DMS114 treated with DMSO at 0.1 percent for 48 hours (cell line): ENCODE data around the gene CACNA1B.
"Not testable (repeated sequence)": the region's sequence is repeated elsewhere in the genome, so short reads cannot be mapped to it uniquely, and the experiment has no call there.

Source experiments
- DNase-seq: peaks from one replicate; lab custom pipeline; 2025; ENCODE audit not compliant: unreplicated experiment; lab: John Stamatoyannopoulos, UW

Gene CACNA1B

DNA sequence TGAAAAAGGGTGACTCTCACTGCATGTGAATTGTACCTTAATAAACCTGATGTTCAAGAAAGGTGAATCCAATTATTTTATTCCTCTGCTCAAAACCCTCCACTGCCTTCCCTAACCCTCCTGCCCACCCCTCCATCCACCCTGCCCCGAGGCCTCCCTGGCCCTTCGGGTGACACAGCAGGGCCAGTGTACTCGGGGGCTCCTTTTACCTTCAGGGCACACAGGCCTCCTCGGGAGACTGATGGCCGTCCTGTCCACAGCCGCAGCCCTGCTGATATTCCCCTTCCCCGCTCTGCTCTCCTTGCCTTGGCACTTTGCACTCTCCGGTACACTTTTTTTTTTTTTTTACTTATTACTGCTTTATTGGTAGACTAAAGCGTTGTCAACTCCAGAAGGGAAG, 234.0 kb downstream of the CACNA1B start:
- no peak for DNase-seq

DNA sequence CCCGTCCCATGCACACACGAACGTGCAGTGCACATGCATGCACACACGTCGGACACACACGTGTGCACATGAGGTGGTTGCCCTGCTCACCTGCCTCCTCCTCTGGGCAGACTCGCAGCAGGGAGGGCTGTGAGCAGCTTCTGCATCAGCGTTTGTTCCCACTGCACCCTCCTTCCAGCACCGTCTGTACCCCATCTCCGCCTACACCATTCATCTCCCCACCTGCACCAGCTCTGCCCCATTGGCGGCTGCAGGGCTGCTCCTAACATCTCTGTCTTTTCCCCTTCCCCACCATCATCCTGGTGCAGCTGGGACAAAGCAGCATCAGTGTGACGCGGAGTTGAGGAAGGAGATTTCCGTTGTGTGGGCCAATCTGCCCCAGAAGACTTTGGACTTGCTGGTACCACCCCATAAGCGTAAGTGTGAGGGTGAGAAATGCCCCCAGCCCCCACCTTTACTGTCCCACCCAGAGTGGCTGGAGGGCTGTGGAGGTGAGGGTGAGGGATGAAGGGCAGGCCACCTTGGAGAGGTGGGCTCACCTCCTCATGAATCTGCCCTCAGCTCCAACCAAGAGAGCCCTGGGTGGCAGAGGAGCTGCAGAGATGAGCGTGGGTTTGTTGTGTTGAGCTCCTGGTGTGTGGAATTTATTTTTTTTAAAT, 234.6 kb downstream of the CACNA1B start:
- DNase-seq = no peak

DNA sequence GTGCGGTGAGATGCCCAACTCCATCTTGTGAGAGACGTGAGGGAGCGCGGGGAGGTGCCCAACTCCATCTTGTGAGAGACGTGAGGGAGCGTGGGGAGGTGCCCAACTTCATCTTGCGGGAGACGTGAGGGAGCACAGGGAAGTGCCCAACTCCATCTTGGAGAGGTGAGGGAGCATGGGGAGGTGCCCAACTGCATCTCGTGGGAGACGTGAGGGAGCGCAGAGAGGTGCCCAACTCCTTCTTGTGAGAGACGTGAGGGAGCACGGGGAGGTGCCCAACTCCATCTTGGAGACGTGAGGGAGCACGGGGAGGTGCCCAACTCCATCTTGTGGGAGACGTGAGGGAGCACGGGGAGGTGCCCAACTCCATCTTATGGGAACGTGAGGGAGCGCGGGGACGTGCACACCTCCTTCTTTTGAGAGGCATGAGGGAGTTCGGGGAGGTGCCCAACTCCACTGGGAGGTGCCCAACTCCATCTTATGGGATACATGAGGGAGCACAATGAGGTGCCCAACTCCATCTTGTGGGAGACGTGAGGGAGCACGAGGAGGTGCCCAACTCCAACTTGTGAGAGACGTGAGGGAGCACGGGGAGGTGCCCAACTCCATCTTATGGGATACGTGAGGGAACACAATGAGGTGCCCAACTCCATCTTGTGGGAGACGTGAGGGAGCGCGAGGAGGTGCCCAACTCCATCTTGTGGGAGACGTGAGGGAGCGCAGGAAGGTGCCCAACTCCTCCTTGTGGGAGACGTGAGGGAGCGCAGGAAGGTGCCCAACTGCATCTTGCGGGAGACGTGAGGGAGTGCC, 235.4 kb downstream of the CACNA1B start:
- no peak for DNase-seq

DNA sequence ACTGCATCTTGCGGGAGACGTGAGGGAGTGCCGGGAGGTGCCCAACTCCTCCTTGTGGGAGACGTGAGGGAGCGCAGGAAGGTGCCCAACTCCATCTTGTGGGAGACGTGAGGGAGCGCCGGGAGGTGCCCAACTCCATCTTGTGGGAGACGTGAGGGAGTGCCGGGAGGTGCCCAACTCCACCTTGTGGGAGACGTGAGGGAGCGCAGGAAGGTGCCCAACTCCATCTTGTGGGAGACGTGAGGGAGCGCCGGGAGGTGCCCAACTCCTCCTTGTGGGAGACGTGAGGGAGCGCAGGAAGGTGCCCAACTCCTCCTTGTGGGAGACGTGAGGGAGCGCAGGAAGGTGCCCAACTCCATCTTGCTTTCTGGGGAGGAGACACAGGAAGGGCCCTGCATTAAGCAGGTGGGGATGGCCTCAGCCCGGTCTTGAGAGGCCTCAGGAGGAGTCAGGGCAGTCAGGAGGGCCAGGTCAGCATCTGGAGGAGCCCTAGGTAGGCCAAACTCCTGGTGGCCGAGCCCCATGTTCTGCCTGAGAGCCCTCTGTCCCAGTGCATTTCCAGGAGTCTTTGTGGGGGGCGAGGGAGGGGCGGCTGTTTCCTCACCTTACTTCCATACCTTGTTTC, 236.2 kb downstream of the CACNA1B start:
- not testable (repeated sequence) for DNase-seq

DNA sequence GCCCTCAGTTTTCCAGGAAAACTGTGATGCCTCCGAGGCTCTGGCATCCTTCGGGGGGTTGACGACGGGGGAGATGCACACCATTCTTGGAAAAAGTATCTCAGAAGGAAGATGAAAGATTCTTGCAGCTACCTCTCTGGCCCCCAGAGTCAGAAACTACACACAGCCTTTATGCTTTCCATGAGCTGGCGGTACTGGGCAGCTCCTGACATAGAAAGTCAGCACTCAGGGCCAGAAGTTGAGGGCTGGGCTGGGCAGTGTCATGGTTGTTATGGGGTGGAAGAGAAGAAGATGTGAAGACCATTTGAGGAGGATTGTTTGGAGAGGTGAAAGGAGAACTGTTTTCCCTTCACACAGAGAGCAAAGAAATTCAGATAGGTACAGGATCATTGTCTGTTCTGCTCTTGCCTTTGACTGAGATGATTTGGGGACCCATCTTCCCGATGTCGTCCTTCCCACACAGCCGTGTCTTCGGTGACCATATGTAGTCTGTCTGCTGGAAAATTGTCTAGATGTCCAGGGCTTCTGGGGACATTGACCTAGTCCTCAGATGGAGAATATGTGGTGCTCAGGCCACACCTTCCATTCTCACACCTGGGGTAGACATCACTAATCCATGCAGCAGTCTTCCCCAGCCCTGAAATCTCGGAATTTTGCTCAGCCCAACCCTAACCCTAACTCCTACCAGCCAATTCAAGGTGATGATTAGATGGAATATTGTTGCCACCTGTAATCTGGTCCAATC, 237.1 kb downstream of the CACNA1B start:
- DNase-seq = no peak

- no peak for DNase-seq
Observed at GRCh38 chr9:138115506-138115905, 237.9 kb downstream of the CACNA1B start.

GRCh38 chr9:138116521-138116920, 238.9 kb downstream of the CACNA1B start:
- no peak for DNase-seq

DNA sequence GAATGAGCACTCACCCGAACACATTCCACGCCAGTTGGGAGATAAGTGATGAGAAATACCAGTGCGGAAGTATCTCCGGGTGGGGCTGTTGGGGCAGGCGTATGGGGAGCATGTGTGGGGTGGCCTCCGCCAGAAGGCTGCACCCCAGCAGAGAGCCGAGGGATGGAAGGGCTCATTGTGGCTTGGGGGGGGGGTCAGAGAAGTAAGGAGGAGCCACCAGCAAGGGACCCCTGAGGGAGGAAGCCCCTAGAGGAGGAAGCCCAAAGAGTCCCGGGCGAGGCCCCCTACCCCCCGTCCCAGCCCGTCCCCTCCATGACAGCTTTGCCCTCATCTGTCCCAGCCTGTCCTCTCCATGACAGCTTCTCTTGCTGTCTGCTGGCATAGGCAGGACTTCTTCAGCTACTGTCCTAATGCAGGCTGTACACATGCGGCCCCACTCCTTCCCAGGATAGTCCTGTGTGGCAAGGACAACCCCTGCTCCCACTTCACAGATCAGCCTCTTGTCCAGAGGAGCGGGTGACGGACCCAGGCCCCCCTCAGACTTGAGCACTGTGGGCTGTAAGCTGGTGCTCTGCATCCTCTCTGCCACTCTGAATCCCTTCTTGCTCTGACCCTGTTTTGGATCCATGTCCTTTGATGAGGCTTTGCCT, 239.6 kb downstream of the CACNA1B start:
- no peak for DNase-seq

- no peak for DNase-seq
Observed at GRCh38 chr9:138117836-138118235, 240.3 kb downstream of the CACNA1B start.

- DNase-seq = no peak
Observed at GRCh38 chr9:138118601-138119071, 241.1 kb downstream of the CACNA1B start.

GRCh38 chr9:138119202-138120027, 241.8 kb downstream of the CACNA1B start:
- DNase-seq = no peak

GRCh38 chr9:138120072-138120471, 242.5 kb downstream of the CACNA1B start:
- DNase-seq = no peak

DNA sequence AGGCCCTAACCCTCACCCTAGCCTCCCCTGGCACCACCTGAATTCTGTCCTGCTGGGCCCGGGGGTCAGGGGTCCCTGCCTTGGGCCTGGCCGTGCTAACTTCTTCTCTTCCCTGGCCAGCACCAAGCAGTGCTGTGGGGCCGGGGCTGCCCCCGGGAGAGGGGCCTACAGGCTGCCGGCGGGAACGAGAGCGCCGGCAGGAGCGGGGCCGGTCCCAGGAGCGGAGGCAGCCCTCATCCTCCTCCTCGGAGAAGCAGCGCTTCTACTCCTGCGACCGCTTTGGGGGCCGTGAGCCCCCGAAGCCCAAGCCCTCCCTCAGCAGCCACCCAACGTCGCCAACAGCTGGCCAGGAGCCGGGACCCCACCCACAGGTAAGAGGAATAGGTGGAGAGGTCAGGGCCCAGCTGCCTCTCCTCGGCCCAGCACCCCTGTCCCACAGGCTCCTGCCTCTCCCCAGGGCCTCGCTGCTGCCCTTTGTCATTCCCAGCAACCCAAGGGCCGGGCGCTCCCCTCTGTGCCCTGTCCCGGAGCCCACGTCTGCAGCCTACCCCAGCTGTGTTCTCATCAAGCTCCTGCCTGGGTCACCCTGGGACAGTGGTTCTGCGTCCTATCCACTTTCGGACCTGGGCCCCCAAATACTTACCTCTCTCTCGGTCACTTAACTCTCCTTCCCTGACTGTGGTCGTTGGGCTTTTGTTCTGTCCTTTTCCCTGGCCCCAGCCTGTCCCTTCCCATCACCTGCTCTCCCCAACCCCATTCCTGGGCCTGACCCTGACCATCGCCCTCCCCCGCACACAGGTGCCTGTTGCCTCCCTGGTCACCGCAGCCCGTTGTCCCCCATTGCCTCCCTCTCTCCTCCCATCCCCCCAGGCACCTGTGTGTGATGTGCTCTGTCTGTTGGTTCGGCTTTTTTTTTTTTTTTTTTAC, 243.2 kb downstream of the CACNA1B start:
- DNase-seq = no peak

GRCh38 chr9:138121438-138122050, 244.0 kb downstream of the CACNA1B start:
- DNase-seq = no peak

DNA sequence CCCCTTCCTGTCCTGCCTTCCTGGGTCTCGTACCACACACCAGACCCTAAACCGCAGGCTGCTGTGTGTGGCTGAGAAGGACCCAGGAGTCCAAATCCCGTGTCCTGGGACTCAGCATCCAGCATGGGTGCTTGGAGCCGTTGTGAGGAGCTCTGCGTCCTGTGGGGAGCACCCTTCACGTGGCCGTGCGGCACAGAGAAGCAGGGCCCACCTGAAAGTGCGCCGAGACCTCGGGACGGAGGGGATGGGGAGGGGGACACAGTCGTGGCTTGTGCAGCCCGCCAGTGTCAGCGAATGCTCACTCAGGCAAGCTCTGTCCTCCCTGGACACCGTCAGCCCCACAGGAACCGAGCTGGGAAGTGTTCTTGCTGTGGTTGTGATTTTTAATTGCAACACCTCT, 244.6 kb downstream of the CACNA1B start:
- DNase-seq = no peak

DNA sequence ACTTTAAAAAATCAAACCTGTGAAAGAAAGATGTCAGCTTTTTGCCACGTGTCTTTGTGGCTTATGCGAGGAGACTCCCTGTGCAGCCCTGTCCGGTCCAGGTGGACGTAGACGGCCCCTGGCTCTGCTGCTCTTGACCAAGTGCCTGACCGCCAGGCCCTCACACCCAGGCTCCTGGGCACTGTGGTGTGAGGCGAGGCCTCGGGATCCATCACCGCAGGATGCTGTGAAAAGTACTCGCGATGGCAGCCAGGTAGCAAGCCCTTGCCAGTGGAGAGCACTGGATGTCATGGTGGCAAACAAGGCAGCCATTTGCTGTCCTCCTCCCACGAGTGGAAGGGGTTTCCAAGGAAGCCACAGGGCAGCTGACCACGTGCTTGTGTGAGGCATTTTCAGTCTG, 245.1 kb downstream of the CACNA1B start:
- DNase-seq = no peak

GRCh38 chr9:138123086-138123485, 245.5 kb downstream of the CACNA1B start:
- DNase-seq = no peak

GRCh38 chr9:138126090-138126857, 248.7 kb downstream of the CACNA1B start:
- not testable (repeated sequence) for DNase-seq
